ENCODE data around the gene NME4. TPM values are rescaled to one million over a fixed set of nuclear protein-coding genes. Genes with fewer than 3 reads are reported as not detected.

The NME4 gene
- total RNA-seq, 2 donors from 2014 or later: 68.7 to 91.2 TPM

DNA sequence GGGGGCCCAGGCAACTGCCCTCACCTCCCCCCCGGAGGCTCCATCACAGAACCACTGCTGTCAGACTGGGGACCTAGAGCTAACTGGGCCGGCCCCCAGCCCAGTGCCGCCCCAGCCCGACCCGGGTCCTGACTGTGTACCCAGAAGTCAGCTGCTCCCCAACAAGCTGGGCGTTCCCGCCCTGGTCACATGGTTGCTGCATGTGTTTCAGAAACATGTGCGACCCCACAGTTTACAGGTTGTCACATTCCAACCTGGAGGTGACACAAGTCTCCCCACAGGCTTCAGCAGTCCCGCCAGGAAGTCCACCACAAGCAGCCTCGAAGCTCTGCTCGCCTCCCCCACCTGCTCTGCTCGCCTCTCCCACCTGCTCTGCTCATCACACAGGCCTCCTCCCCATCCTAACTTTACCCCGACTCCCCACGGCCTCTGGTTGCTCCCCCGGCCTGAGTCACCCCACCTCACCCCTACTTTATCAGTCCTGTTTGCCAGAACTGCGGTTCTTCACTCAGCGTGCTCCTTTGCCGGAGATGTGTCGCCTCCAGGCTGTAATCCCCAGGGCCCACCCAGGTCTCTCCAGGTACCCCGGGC is 27.6 kb upstream of the NME4 start:
- Histone ChIP-seq H3K4me3 (peak overlapping the region; percentile 70), H3K27ac (no peak overlapping the region), H3K4me1 (ENCODE audit: control insufficient read depth in 1 of 2, low read depth in 2 of 2) (peaks cover 10 to 18% of the 10 kb centered on the region in 2 donors), H3K36me3 (peaks cover 38% of the 10 kb centered on the region), H3K27me3 (replicated peaks; ENCODE audit: insufficient read depth) (no peaks in the 10 kb centered on the region), H3K9me3 (no peaks in the 10 kb centered on the region)
- TF ChIP-seq, protein P1, sequence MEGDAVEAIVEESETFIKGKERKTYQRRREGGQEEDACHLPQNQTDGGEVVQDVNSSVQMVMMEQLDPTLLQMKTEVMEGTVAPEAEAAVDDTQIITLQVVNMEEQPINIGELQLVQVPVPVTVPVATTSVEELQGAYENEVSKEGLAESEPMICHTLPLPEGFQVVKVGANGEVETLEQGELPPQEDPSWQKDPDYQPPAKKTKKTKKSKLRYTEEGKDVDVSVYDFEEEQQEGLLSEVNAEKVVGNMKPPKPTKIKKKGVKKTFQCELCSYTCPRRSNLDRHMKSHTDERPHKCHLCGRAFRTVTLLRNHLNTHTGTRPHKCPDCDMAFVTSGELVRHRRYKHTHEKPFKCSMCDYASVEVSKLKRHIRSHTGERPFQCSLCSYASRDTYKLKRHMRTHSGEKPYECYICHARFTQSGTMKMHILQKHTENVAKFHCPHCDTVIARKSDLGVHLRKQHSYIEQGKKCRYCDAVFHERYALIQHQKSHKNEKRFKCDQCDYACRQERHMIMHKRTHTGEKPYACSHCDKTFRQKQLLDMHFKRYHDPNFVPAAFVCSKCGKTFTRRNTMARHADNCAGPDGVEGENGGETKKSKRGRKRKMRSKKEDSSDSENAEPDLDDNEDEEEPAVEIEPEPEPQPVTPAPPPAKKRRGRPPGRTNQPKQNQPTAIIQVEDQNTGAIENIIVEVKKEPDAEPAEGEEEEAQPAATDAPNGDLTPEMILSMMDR (IDR thresholded peaks at IDR 0.05): no peak
- DNase-seq (ENCODE audit: low spot score): no peak
- no peak for ATAC-seq (ENCODE audit: insufficient number of reproducible peaks, low FRiP score, low read depth)

DNA sequence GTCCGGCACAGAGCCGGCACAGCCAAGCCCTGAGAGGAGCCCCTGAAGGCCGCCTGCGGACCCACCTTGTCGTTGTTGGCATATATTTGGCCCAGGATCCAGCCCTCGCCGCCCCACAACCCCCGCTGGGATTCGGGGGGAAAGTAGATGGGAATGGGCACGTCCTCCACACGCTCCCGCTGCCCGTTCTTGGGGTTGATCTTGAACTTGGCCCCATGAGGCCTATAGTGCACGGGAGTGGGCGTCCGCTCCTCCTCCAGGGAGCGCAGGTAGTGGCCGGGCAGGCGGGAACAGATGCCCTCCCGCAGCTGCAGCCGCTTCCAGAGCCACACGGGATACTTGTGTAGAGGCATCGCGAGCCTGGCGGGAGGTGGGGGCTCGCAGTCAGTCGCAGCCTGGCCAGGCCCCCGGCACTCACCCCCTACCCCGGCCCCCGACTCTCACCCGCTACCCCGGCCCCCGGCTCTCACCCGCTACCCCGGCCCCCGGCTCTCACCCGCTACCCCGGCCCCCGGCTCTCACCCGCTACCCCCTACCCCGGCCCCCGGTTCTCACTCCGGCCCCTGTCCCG is 27.0 kb upstream of the NME4 start:
- H3K27me3 ChIP-seq (replicated peaks; ENCODE audit: insufficient read depth): no peaks in the 10 kb centered on the region
- TF ChIP-seq, protein P1 (IDR thresholded peaks at IDR 0.05): no peak
- H3K4me3 ChIP-seq: peak overlapping the region; percentile 70
- no peaks in the 10 kb centered on the region for H3K9me3 ChIP-seq
- H3K27ac ChIP-seq: no peak overlapping the region
- H3K4me1 ChIP-seq (ENCODE audit: control insufficient read depth in 1 of 2, low read depth in 2 of 2): peaks cover 10 to 18% of the 10 kb centered on the region in 2 donors
- no peak for DNase-seq (ENCODE audit: low spot score)
- peak; percentile 9 for ATAC-seq (ENCODE audit: insufficient number of reproducible peaks, low FRiP score, low read depth)
- H3K36me3 ChIP-seq: peaks cover 43% of the 10 kb centered on the region

DNA sequence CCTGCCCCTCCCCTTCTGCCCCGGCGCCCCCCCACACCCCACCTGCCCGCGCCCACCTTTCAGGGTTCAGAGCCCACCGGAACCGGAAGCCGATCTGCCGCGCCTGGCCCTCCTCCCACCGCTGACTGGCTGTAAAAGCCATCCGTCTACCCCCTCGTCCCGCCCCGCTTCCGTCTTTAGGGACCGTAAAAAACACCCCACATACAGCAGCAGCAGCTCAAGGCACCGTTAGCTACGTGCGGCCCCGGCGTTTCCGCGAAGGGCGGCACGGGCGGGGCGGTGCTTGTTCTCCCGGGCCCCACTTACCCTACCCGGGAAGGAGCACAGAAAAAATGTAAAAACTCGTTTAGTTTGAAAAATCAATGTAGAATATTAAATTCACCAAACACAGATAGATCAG is 26.6 kb upstream of the NME4 start, which contains the start of gene MRPL28:
MRPL28 (minus strand) TSS at position 96 of the 400 bp plus-strand sequence. CDS start 320 bp downstream, outside the sequence.
- peak within 1 kb of the TSS; percentile 70 for H3K4me3 ChIP-seq
- no peaks in the 10 kb centered on the region for H3K27me3 ChIP-seq (replicated peaks; ENCODE audit: insufficient read depth)
- peak; percentile 78 for DNase-seq (ENCODE audit: low spot score)
- peak within 1 kb of the TSS in 1 of 2 donors; percentile 44 for H3K27ac ChIP-seq
- peak; percentile 92 for ATAC-seq (ENCODE audit: insufficient number of reproducible peaks, low FRiP score, low read depth)
- H3K9me3 ChIP-seq: no peaks in the 10 kb centered on the region
- H3K36me3 ChIP-seq: peaks cover 47% of the 10 kb centered on the region
- peaks cover 10 to 18% of the 10 kb centered on the region in 2 donors for H3K4me1 ChIP-seq (ENCODE audit: control insufficient read depth in 1 of 2, low read depth in 2 of 2)
- TF ChIP-seq, protein P1 (IDR thresholded peaks at IDR 0.05): no peak

DNA sequence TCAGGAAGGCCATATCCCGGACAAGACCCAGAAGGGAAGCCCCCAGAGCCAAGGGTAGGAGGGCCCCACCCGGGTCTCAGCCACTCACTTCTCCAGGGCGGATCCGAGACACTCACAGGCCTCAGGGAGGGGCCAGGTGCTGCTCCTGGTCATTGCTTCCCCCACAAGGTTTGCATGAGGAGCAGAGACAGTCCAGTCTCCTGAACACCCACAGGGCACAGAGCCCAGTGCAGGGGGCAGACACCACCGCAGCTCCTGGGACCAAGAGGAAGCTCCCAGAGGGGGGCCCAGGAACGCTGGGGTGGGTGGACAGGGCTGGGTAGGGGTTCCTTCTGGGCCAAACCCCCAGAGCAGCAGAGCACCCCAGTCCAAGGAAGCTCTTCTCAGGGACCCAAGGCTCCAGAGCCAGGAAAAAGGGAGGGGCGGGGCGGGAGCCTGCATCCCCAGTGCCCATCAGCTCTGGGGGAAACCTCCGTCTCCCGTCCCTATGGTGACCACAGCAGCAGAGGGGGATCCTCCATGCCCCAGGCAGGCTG is 26.0 kb upstream of the NME4 start:
- TF ChIP-seq, protein P1 (IDR thresholded peaks at IDR 0.05): no peak
- Histone ChIP-seq H3K4me1 (ENCODE audit: control insufficient read depth in 1 of 2, low read depth in 2 of 2) (peaks cover 10 to 18% of the 10 kb centered on the region in 2 donors), H3K4me3 (peak overlapping the region; percentile 70), H3K36me3 (peaks cover 52% of the 10 kb centered on the region), H3K27me3 (replicated peaks; ENCODE audit: insufficient read depth) (no peaks in the 10 kb centered on the region), H3K27ac (peak overlapping the region in 1 of 2 donors; percentile 44), H3K9me3 (no peaks in the 10 kb centered on the region)
- DNase-seq (ENCODE audit: low spot score) (no peak), ATAC-seq (ENCODE audit: insufficient number of reproducible peaks, low FRiP score, low read depth) (no peak)

DNA sequence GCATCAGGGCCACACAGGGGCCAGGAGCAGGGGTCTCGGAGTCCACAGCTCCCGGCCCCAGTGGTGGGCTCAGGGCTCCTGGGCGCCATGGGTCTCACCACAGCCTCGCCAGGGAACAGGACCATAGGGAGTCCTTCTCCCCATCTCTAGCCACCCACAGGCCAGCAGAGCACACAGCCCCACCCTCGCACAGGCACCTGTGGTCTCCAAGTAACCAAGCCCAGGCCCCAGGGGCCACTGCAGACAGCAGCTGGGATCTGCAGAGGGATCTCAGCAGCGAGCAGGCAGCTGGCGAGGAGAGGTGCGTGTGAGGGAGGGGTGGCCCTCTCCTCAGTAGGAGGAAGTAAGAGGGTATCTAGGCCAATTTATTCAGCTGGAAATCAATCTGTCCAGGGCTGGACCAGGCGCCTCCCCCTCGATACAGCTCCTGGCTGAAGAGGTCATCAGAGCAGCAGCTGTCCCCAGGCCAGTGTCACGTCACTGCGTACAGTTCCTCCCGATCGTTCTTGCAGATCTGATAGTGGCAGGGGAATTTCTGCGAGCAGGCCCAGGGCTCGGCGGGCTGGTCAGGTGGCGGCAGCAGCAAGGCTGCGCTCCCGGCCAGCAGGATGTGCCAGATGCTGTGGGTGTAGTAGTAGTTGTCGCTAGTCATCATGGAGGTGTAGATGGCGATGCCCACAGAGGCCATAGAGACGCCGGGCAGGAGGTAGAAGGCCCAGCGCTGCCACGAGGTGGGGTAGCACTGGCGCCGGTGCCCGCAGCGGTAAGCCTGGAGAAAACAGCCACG is 25.3 kb upstream of the NME4 start:
- TF ChIP-seq, protein P1 (IDR thresholded peaks at IDR 0.05): no peak
- H3K27me3 ChIP-seq (replicated peaks; ENCODE audit: insufficient read depth): no peaks in the 10 kb centered on the region
- DNase-seq (ENCODE audit: low spot score) (no peak), ATAC-seq (ENCODE audit: insufficient number of reproducible peaks, low FRiP score, low read depth) (no peak)
- peaks cover 10 to 18% of the 10 kb centered on the region in 2 donors for H3K4me1 ChIP-seq (ENCODE audit: control insufficient read depth in 1 of 2, low read depth in 2 of 2)
- no peaks in the 10 kb centered on the region for H3K9me3 ChIP-seq
- H3K36me3 ChIP-seq: peaks cover 55% of the 10 kb centered on the region
- H3K27ac ChIP-seq: no peak overlapping the region
- H3K4me3 ChIP-seq: no peak overlapping the region

Measured in thoracic aorta (tissue), 2 donors.